GM23248 (cell line): ENCODE results near the gene MYLK2. TPM values are rescaled to one million over a fixed set of nuclear protein-coding genes. Genes with fewer than 3 reads are reported as not detected.
A peak's percentile ranks its signal among the peaks of the same experiment; 100 is the strongest.

Experiments used
- DNase-seq: peaks from one replicate; pipeline ENCODE4 v3.0.0-alpha.2; 2015
- H2AFZ ChIP-seq: fragments of 200-600 bp; sonication (generic); 2 replicates; pipeline ENCODE4 v1.6.1; 2016; ENCODE audit warnings: antibody characterized with exemption
- H3F3A ChIP-seq: fragments of 200-600 bp; sonication (generic); 2 replicates; pipeline ENCODE4 v1.6.1; 2016; ENCODE audit warnings: mild to moderate bottlenecking, antibody characterized with exemption, mixed run types; ENCODE audit not compliant: insufficient read depth
- H3K27ac ChIP-seq: fragments of 200-600 bp; sonication (generic); 2 replicates; pipeline ENCODE4 v1.5.1; 2016; ENCODE audit warnings: mild to moderate bottlenecking
- H3K27me3 ChIP-seq: fragments of 200-600 bp; sonication (generic); replicated peaks from 2 replicates; pipeline ENCODE4 v1.6.1; 2016; ENCODE audit warnings: mild to moderate bottlenecking; ENCODE audit not compliant: insufficient read depth
- H3K36me3 ChIP-seq: fragments of 200-600 bp; sonication (generic); 2 replicates; pipeline ENCODE4 v1.6.1; 2016; ENCODE audit warnings: low read depth, mild to moderate bottlenecking
- H3K4me1 ChIP-seq: fragments of 200-600 bp; sonication (generic); 2 replicates; pipeline ENCODE4 v1.6.1; 2016; ENCODE audit warnings: mild to moderate bottlenecking; ENCODE audit not compliant: insufficient read depth
- H3K4me2 ChIP-seq: fragments of 200-600 bp; sonication (generic); one replicate; pipeline ENCODE4 v1.6.1; 2016; ENCODE audit warnings: mild to moderate bottlenecking; ENCODE audit not compliant: unreplicated experiment
- H3K4me3 ChIP-seq: fragments of 200-600 bp; sonication (generic); 2 replicates; pipeline ENCODE4 v1.5.1; 2016; ENCODE audit warnings: mild to moderate bottlenecking
- H3K79me2 ChIP-seq: fragments of 200-600 bp; sonication (generic); 2 replicates; pipeline ENCODE4 v1.6.1; 2016; ENCODE audit warnings: mild to moderate bottlenecking; ENCODE audit not compliant: insufficient read depth
- H3K9ac ChIP-seq: fragments of 200-600 bp; sonication (generic); 2 replicates; pipeline ENCODE4 v1.6.1; 2016; ENCODE audit warnings: mild to moderate bottlenecking
- H3K9me2 ChIP-seq: fragments of 200-600 bp; sonication (generic); 2 replicates; pipeline ENCODE4 v1.6.1; 2016; ENCODE audit warnings: mixed run types, mild to moderate bottlenecking, moderate library complexity; ENCODE audit not compliant: insufficient read depth
- H3K9me3 ChIP-seq: fragments of 200-600 bp; sonication (generic); one replicate; pipeline ENCODE4 v1.6.1; 2017; ENCODE audit warnings: low read depth
- H4K20me1 ChIP-seq: fragments of 200-600 bp; sonication (generic); 2 replicates; pipeline ENCODE4 v1.6.0; 2016; ENCODE audit not compliant: insufficient read depth
- EZH2 ChIP-seq: fragments of 200-600 bp; sonication (generic); IDR thresholded peaks from 2 replicates; pipeline ENCODE4 v1.6.1; 2018; ENCODE audit warnings: antibody characterized with exemption, mild to moderate bottlenecking; ENCODE audit not compliant: insufficient read depth, poor library complexity, severe bottlenecking
- EZH2phosphoT487 ChIP-seq: fragments of 200-600 bp; sonication (generic); IDR thresholded peaks from 2 replicates; pipeline ENCODE4 v1.6.1; 2018; ENCODE audit warnings: antibody characterized with exemption, moderate library complexity, mild to moderate bottlenecking, low read depth; ENCODE audit not compliant: insufficient read depth
- WGBS, 2 experiments: methylation state at CpG; one replicate each; pipeline ENCODE4 v1.1.6; 2015 to 2017; ENCODE audit warnings: low lambda C conversion rate in 2 of 2, low coverage in 1 of 2; ENCODE audit errors: missing lambda C conversion rate in 2 of 2; 5-methylcytosine and 5-hydroxymethylcytosine counted together
- in situ Hi-C: fragments of 300-500 bp; cut with MboI; formaldehyde crosslinking; loops from 2 replicates; pipeline ENCODE4 v1.15.0; 2020
- polyA plus RNA-seq: library from polyadenylated mRNA; unstranded; fragments of >200 nt; fragmentation: Nextera tagmentation; extraction: Ambion mirVana; gene quantifications from 2 replicates; pipeline ENCODE4 v1.2.1, GENCODE V29; 2016
- total RNA-seq: library from RNA; depleted of rRNA; stranded (reverse); fragments of >200 nt; shearing (Covaris generic); gene quantifications from 2 replicates; pipeline ENCODE4 v1.2.3, GENCODE V29; 2014

MYLK2 gene
- total and polyA plus RNA-seq, 2 experiments from 2014 or later = not detected

- Histone ChIP-seq H3K36me3 (no peaks in the 10 kb centered on the region), H3K79me2 (no peaks in the 10 kb centered on the region), H3K27ac (no peak overlapping the region), H3F3A (no peaks in the 10 kb centered on the region), H4K20me1 (no peaks in the 10 kb centered on the region), H3K4me2 (no peak overlapping the region), H3K9me3 (no peaks in the 10 kb centered on the region), H3K4me3 (no peak overlapping the region), H3K9ac (no peak overlapping the region), H3K4me1 (no peaks in the 10 kb centered on the region), H3K9me2 (no peaks in the 10 kb centered on the region), H3K27me3 (peaks cover 40% of the 10 kb centered on the region), H2AFZ (no peak overlapping the region)
- in situ Hi-C loops = no loop called here
- DNase-seq = no peak
- WGBS, 2 experiments = 67 to 69% methylated on average over 26 to 32 of the region's 32 CpGs
- TF ChIP-seq EZH2 = no peak
- no peak for TF ChIP-seq EZH2phosphoT487
These were observed 29.2 kb downstream of the MYLK2 start for GRCh38 chr20:31848088-31848999.

- Histone ChIP-seq H3K4me3 (no peak overlapping the region), H4K20me1 (no peaks in the 10 kb centered on the region), H3F3A (no peaks in the 10 kb centered on the region), H3K27me3 (peaks cover 49% of the 10 kb centered on the region), H3K9me2 (no peaks in the 10 kb centered on the region), H3K79me2 (no peaks in the 10 kb centered on the region), H3K4me1 (no peaks in the 10 kb centered on the region), H3K9ac (no peak overlapping the region), H2AFZ (no peak overlapping the region), H3K27ac (no peak overlapping the region), H3K4me2 (no peak overlapping the region), H3K9me3 (no peaks in the 10 kb centered on the region), H3K36me3 (no peaks in the 10 kb centered on the region)
- in situ Hi-C loops = no loop called here
- no peak for DNase-seq
- TF ChIP-seq EZH2 (no peak), EZH2phosphoT487 (no peak)
- WGBS, 2 experiments = 17 to 18% methylated on average over 41 to 44 of the region's 45 CpGs
These were observed 30.3 kb downstream of the MYLK2 start for GRCh38 chr20:31849306-31849930.

- 33 to 38% methylated on average over 11 of the region's 11 CpGs for WGBS, 2 experiments
These were observed 32.2 kb downstream of the MYLK2 start for GRCh38 chr20:31851240-31851955.

GRCh38 chr20:31853481-31853880 lies 34.3 kb downstream of the MYLK2 start:
- H3K27ac ChIP-seq = no peak overlapping the region
- H3K4me3 ChIP-seq = no peak overlapping the region
- H3K4me2 ChIP-seq = no peak overlapping the region
- peaks cover 78% of the 10 kb centered on the region for H3K27me3 ChIP-seq
- H4K20me1 ChIP-seq = no peaks in the 10 kb centered on the region
- no peaks in the 10 kb centered on the region for H3K4me1 ChIP-seq
- in situ Hi-C loops = loop anchor here (10.0 kb wide), 2 partner anchors 171 to 231 kb away; no protein-coding TSS in a partner anchor
- DNase-seq = no peak
- TF ChIP-seq EZH2 (no peak), EZH2phosphoT487 (no peak)
- 23 to 30% methylated on average over 7 of the region's 7 CpGs for WGBS, 2 experiments
- H3K79me2 ChIP-seq = no peaks in the 10 kb centered on the region
- H3K9ac ChIP-seq = no peak overlapping the region
- H3F3A ChIP-seq = no peaks in the 10 kb centered on the region
- H3K36me3 ChIP-seq = no peaks in the 10 kb centered on the region
- no peaks in the 10 kb centered on the region for H3K9me2 ChIP-seq
- no peak overlapping the region for H2AFZ ChIP-seq
- H3K9me3 ChIP-seq = no peaks in the 10 kb centered on the region

More at GRCh38 chr20:31851240-31851955, 32.2 kb downstream of the MYLK2 start:
- Histone ChIP-seq H3K27ac (no peak overlapping the region), H3K27me3 (peaks cover 69% of the 10 kb centered on the region), H3K9me2 (no peaks in the 10 kb centered on the region), H3K79me2 (no peaks in the 10 kb centered on the region), H3K9ac (no peak overlapping the region), H3K9me3 (no peaks in the 10 kb centered on the region), H3K36me3 (no peaks in the 10 kb centered on the region), H3F3A (no peaks in the 10 kb centered on the region), H3K4me2 (no peak overlapping the region), H3K4me1 (no peaks in the 10 kb centered on the region), H3K4me3 (no peak overlapping the region), H4K20me1 (no peaks in the 10 kb centered on the region), H2AFZ (no peak overlapping the region)
- TF ChIP-seq EZH2 = no peak
- TF ChIP-seq EZH2phosphoT487 = no peak
- in situ Hi-C loops = loop anchor here (10.0 kb wide), 2 partner anchors 173 to 233 kb away; no protein-coding TSS in a partner anchor
- DNase-seq = peak; percentile 27
